ENCODE data around the gene ARFGEF3. TPM values are rescaled to one million over a fixed set of nuclear protein-coding genes. Genes with fewer than 3 reads are reported as not detected.

ARFGEF3 gene
- total and polyA plus RNA-seq, 4 donors: 0.06 to 0.33 (median 0.16) TPM

- WGBS: 91% methylated on average over 21 of the region's 21 CpGs
- Histone ChIP-seq H3K4me1 (ENCODE audit: control insufficient read depth in 4 of 4, insufficient read depth in 4 of 4, low read length in 3 of 4) (peaks cover 3 to 11% (median 3%) of the 10 kb centered on the region in 4 donors), H3K27ac (ENCODE audit: low read depth in 1 of 2, low read length in 2 of 2) (no peak overlapping the region), H3K36me3 (ENCODE audit: control insufficient read depth in 4 of 4, insufficient read depth in 3 of 4, low read depth in 1 of 4, low read length in 3 of 4) (no peaks in the 10 kb centered on the region), H3K27me3 (ENCODE audit: control insufficient read depth in 4 of 4, insufficient read depth in 4 of 4, low read length in 3 of 4) (no peaks in the 10 kb centered on the region), H3K4me3 (ENCODE audit: low read depth in 1 of 3, low read length in 3 of 3) (no peak overlapping the region), H3K9me3 (ENCODE audit: control insufficient read depth in 4 of 4, low read length in 3 of 4) (no peaks in the 10 kb centered on the region), H3K9ac (ENCODE audit: low read depth in 1 of 2, low read length in 2 of 2) (no peak overlapping the region)
- no peak for DNase-seq (ENCODE audit: low spot score)
- TF ChIP-seq FOXA1 (IDR thresholded peaks at IDR 0.05) (no peak), ZBTB33 (IDR thresholded peaks at IDR 0.05) (no peak), SP1 (IDR thresholded peaks at IDR 0.05) (no peak), GABPA (IDR thresholded peaks at IDR 0.05 in 1 of 2, conservative IDR thresholded peaks at IDR 0.05 in 1 of 2) (no peak), CTCF (IDR thresholded peaks at IDR 0.05; ENCODE audit: low read depth, low read length, missing input control) (no peak), TAF1 (conservative IDR thresholded peaks at IDR 0.05) (no peak), NR2F2 (IDR thresholded peaks at IDR 0.05) (no peak), REST (IDR thresholded peaks at IDR 0.05) (no peak), EGR1 (IDR thresholded peaks at IDR 0.05; ENCODE audit: low read depth in 2 of 2) (no peak), MAX (IDR thresholded peaks at IDR 0.05) (no peak), YY1 (IDR thresholded peaks at IDR 0.05) (no peak), RAD21 (IDR thresholded peaks at IDR 0.05) (no peak), FOXA2 (IDR thresholded peaks at IDR 0.05) (no peak), HNF4G (IDR thresholded peaks at IDR 0.05) (no peak), RXRA (IDR thresholded peaks at IDR 0.05) (no peak), JUND (IDR thresholded peaks at IDR 0.05) (no peak), ATF3 (IDR thresholded peaks at IDR 0.05) (no peak), HNF4A (conservative IDR thresholded peaks at IDR 0.05) (no peak)
Observed at GRCh38 chr6:138291036-138291848, 129.5 kb downstream of the ARFGEF3 start.
